K562 (cell line): ENCODE results near the gene PPP6C. TPM values are rescaled to one million over a fixed set of nuclear protein-coding genes. Genes with fewer than 3 reads are reported as not detected.
A peak's percentile ranks its signal among the peaks of the same experiment; 100 is the strongest.

Source experiments
- ATAC-seq: fragments of 200-7000 bp; cut with Tn5 transposase; 3 replicates; pipeline ENCODE4 v1.9.1; 2020; ENCODE audit warnings: moderate library complexity
- BruUV-seq: library from RNA; stranded (reverse); fragments of 400-500 nt; replicated peaks from 2 replicates; lab custom pipeline; 2021; lab: Mats Ljungman, UMichigan
- CTCF ChIA-PET: fragments of 300-600 bp; formaldehyde crosslinking; extraction: SDS; loops from one replicate; lab custom pipeline; 2021; ENCODE audit warnings: low intra/inter-chr PET ratio; lab: Yijun Ruan, JAX
- POLR2A ChIA-PET: fragments of 300-600, 350-650 bp; sonication (Branson Sonifier 250); formaldehyde crosslinking; extraction: SDS; loops from one replicate; lab custom pipeline; 2021; ENCODE audit warnings: antibody characterized with exemption, inconsistent platforms; lab: Yijun Ruan, JAX
- DNase-seq, 4 experiments: peaks; one replicate each; pipeline versions ENCODE4 v3.0.0 to v3.0.0-alpha.2; 2011 to 2018; ENCODE audit warnings: low spot score in 3 of 4, mixed read lengths in 3 of 4; ENCODE audit errors: extremely low read depth in 1 of 4
- FAIRE-seq: peaks from 2 replicates; lab custom pipeline; 2011; peaks lifted over from hg19 to GRCh38; lab: Jason Lieb, UNC
- H2AFZ ChIP-seq: 2 replicates; pipeline ENCODE4 v1.6.0; 2011; ENCODE audit warnings: low read depth, low read length, control low read depth, inconsistent platforms
- H3K27ac ChIP-seq: fragments of 200-600 bp; 3 replicates; pipeline ENCODE4 v1.8.0; 2011; ENCODE audit warnings: low read depth, mild to moderate bottlenecking, control low read depth, inconsistent platforms, low read length, moderate library complexity, mixed read lengths; ENCODE audit errors: extremely low read depth
- H3K27me3 ChIP-seq, 2 experiments: fragments of 300-600 bp in 1 of 2; 2 replicates in 1 of 2; 3 replicates in 1 of 2; pipeline versions ENCODE4 v1.6.0 to v1.8.0; 2011; ENCODE audit warnings: inconsistent platforms in 2 of 2, low read length in 2 of 2, mild to moderate bottlenecking in 1 of 2, mixed read lengths in 1 of 2, moderate library complexity in 1 of 2; ENCODE audit not compliant: control insufficient read depth in 2 of 2, insufficient read depth in 2 of 2
- H3K36me3 ChIP-seq: fragments of 300-600 bp; 3 replicates; pipeline ENCODE4 v1.8.0; 2011; ENCODE audit warnings: mild to moderate bottlenecking, low read length, inconsistent platforms; ENCODE audit not compliant: control insufficient read depth, insufficient read depth
- H3K4me1 ChIP-seq, 2 experiments: fragments of 200-600 bp in 1 of 2; replicated peaks in 1 of 2; 2 replicates in 1 of 2; 3 replicates in 1 of 2; pipeline versions ENCODE4 v1.5.1 to v1.8.0; 2011; ENCODE audit warnings: inconsistent platforms in 2 of 2, low read length in 2 of 2, mild to moderate bottlenecking in 1 of 2, mixed read lengths in 1 of 2, moderate library complexity in 1 of 2; ENCODE audit not compliant: control insufficient read depth in 2 of 2, insufficient read depth in 2 of 2
- H3K4me2 ChIP-seq: 2 replicates; pipeline ENCODE4 v1.6.1; 2011; ENCODE audit warnings: low read length, control low read depth, inconsistent platforms, mixed read lengths; ENCODE audit not compliant: insufficient read depth
- H3K4me3 ChIP-seq: fragments of 200-600 bp; sonication (generic), shearing (Covaris generic); 2 replicates; pipeline ENCODE4 v1.5.1; 2016; ENCODE audit warnings: control low read depth, inconsistent platforms
- H3K79me2 ChIP-seq: fragments of 200-600 bp; 3 replicates; pipeline ENCODE4 v1.8.0; 2011; ENCODE audit warnings: low read length, inconsistent platforms; ENCODE audit not compliant: control insufficient read depth, insufficient read depth
- H3K9ac ChIP-seq, 2 experiments: 2 replicates each; pipeline versions ENCODE4 v1.6.0 to v1.6.1; 2011; ENCODE audit warnings: low read depth in 2 of 2, low read length in 2 of 2, control low read depth in 1 of 2, inconsistent platforms in 1 of 2, mild to moderate bottlenecking in 1 of 2, mixed read lengths in 1 of 2; ENCODE audit not compliant: insufficient read depth in 1 of 2
- H3K9me1 ChIP-seq: one replicate; pipeline ENCODE4 v1.6.0; 2011; ENCODE audit warnings: inconsistent platforms, mild to moderate bottlenecking, low read length, moderate library complexity; ENCODE audit not compliant: control insufficient read depth, insufficient read depth
- H3K9me3 ChIP-seq: replicated peaks from 2 replicates; pipeline ENCODE4 v1.5.1; 2011; ENCODE audit warnings: low read depth, low read length, inconsistent platforms; ENCODE audit not compliant: control insufficient read depth, insufficient read depth
- H4K20me1 ChIP-seq: replicated peaks from 2 replicates; pipeline ENCODE4 v1.6.1; 2011; ENCODE audit warnings: low read length, inconsistent platforms, mixed read lengths; ENCODE audit not compliant: control insufficient read depth, insufficient read depth
- CBFA2T3 ChIP-seq: fragments of 450-650 bp; IDR thresholded peaks from 2 replicates; pipeline ENCODE4 v1.6.1; 2017
- CXXC5 ChIP-seq: fragments of 250-450 bp; sonication (Bioruptor Pico); IDR thresholded peaks from 2 replicates; pipeline ENCODE4 v1.8.0; 2022; ENCODE audit warnings: inconsistent platforms, mild to moderate bottlenecking, moderate library complexity
- E2F1 ChIP-seq: sonication (generic); formaldehyde crosslinking; IDR thresholded peaks from 2 replicates; pipeline ENCODE4 v1.8.1; 2023; ENCODE audit warnings: mild to moderate bottlenecking, missing genetic modification reagents, moderate library complexity
- IFI16 ChIP-seq: fragments of 250-450 bp; sonication (Bioruptor Pico); IDR thresholded peaks from 2 replicates; pipeline ENCODE4 v2.1.2; 2022; ENCODE audit warnings: mild to moderate bottlenecking, inconsistent platforms
- KLF6 ChIP-seq: fragments of 250-450 bp; sonication (Bioruptor Pico); IDR thresholded peaks from 2 replicates; pipeline ENCODE4 v1.4.0; 2020; ENCODE audit warnings: mild to moderate bottlenecking, moderate library complexity, borderline replicate concordance
- PCBP2 ChIP-seq: fragments of 200-400 bp; formaldehyde crosslinking; IDR thresholded peaks from 2 replicates; pipeline ENCODE4 v1.6.1; 2018; ENCODE audit warnings: low read length, low read depth, mild to moderate bottlenecking, moderate library complexity; ENCODE audit not compliant: poor library complexity, severe bottlenecking
- PHTF2 ChIP-seq: fragments of 250-450 bp; sonication (Bioruptor Pico); IDR thresholded peaks from 2 replicates; pipeline ENCODE4 v1.5.0; 2021; ENCODE audit warnings: mild to moderate bottlenecking
- SMARCC2 ChIP-seq: fragments of 450-650 bp; IDR thresholded peaks from 2 replicates; pipeline ENCODE4 v1.6.1; 2017; ENCODE audit warnings: antibody characterized with exemption, moderate library complexity, mild to moderate bottlenecking, low read depth
- ZFP91 ChIP-seq: sonication (generic); formaldehyde crosslinking; IDR thresholded peaks from 2 replicates; pipeline ENCODE4 v1.8.0; 2022; ENCODE audit warnings: mild to moderate bottlenecking, missing genetic modification reagents
- ZNF280A ChIP-seq: fragments of 450-650 bp; IDR thresholded peaks from 2 replicates; pipeline ENCODE4 v1.6.1; 2018; ENCODE audit warnings: mild to moderate bottlenecking, low read depth; ENCODE audit not compliant: partially characterized antibody
- ZNF398 ChIP-seq: fragments of 250-450 bp; sonication (Bioruptor Pico); IDR thresholded peaks from 2 replicates; pipeline ENCODE4 v1.8.0; 2021; ENCODE audit warnings: moderate library complexity, mild to moderate bottlenecking, inconsistent platforms
- ZNF449 ChIP-seq: fragments of 250-450 bp; sonication (Bioruptor Pico); IDR thresholded peaks from 2 replicates; pipeline ENCODE4 v1.8.0; 2022; ENCODE audit warnings: moderate library complexity, mild to moderate bottlenecking, inconsistent platforms
- WGBS: fragments of 100-300 bp; shearing (Covaris generic); methylation state at CpG from one replicate; pipeline ENCODE4 v1.1.6; 2016; ENCODE audit warnings: low coverage, mixed read lengths; ENCODE audit not compliant: insufficient coverage; ENCODE audit errors: missing lambda C conversion rate; 5-methylcytosine and 5-hydroxymethylcytosine counted together
- in situ Hi-C: fragments of 300-500 bp; cut with MboI; formaldehyde crosslinking; loops from 4 replicates; pipeline ENCODE4 v1.15.0; 2018; ENCODE audit warnings: inconsistent platforms, mixed read lengths
- intact Hi-C: fragments of 100-400 bp; cut with micrococcal nuclease; formaldehyde crosslinking; loops from 2 replicates; pipeline ENCODE4 v1.14.2; 2022
- polyA plus RNA-seq, 8 experiments: library from polyadenylated mRNA; depleted of rRNA in 4 of 8; stranded (reverse) in 5 of 8; unstranded in 3 of 8; fragments of >200 nt; fragmentation: Nextera tagmentation in 2 of 8; fragmentation: Illumina TruSeq in 1 of 8; extraction: Ambion mirVana in 2 of 8; extraction: Trizol in 1 of 8; gene quantifications; 2 replicates each; pipeline versions ENCODE4 v1.2.1 to v1.2.3, GENCODE V29; 2011 to 2014; ENCODE audit warnings: inconsistent platforms in 1 of 8, missing spikeins in 1 of 8
- total RNA-seq, 7 experiments: library from RNA; depleted of rRNA in 6 of 7; stranded (reverse); fragments of >200 nt in 6 of 7; fragmentation: Illumina TruSeq in 2 of 7; extraction: Trizol in 2 of 7; gene quantifications; 2 replicates each; pipeline versions ENCODE4 v1.2.1 to v1.2.3, GENCODE V29; 2011 to 2021; ENCODE audit warnings: low replicate concordance in 1 of 7

PPP6C gene
- total and polyA plus RNA-seq, 9 of the 15 experiments (the other 6 are each of a cell fraction or from before 2014, with no cell fraction given): 18.8 to 44.8 (median 38.3) TPM

GRCh38 chr9:125143377-125144090 is 46.1 kb downstream of the PPP6C start, which contains the start of gene SCAI:
Gene SCAI (minus strand): TSS chr9:125143528. CDS start chr9:125143437, 91 bp downstream.
- Histone ChIP-seq H3K79me2 (peaks cover 33% of the 10 kb centered on the region), H3K4me2 (peak within 1 kb of the TSS; percentile 85), H3K36me3 (peaks cover 17% of the 10 kb centered on the region; the same call in 2 of the 3 replicates), H4K20me1 (no peaks in the 10 kb centered on the region), H3K9ac (peak within 1 kb of the TSS; percentile 52 to 93; a peak in 3 of 4 replicates), H3K27me3 (no peaks in the 10 kb centered on the region), H3K27ac (peak within 1 kb of the TSS; percentile 34; the same call in 1 of the 3 replicates), H3K9me3 (no peaks in the 10 kb centered on the region), H3K4me1 (peaks cover 0 to 8% of the 10 kb centered on the region in 2 experiments; a peak in 3 of 5 replicates), H2AFZ (peak within 1 kb of the TSS; percentile 80), H3K4me3 (peak within 1 kb of the TSS; percentile 56), H3K9me1 (no peaks in the 10 kb centered on the region)
- BruUV-seq: no TSS peak
- FAIRE-seq (peak; percentile 97), ATAC-seq (peak; percentile 100), DNase-seq (peak; percentile 98 to 99 (median 98))
- POLR2A ChIA-PET: interaction anchor here (0.6 to 2.1 kb wide), 5 partner anchors 19 to 285 kb away, joined by 3 to 8 read pairs (median 4); partner anchors contain the start of genes ARPC5L and RPL35
- in situ Hi-C loops (loop anchor here (10.0 kb wide), 2 partner anchors 209 to 279 kb away; partner anchors contain the start of genes ARPC5L and RPL35), intact Hi-C loops (loop anchor here (1.0 to 5.0 kb wide), 6 partner anchors 23 to 369 kb away; partner anchors contain the start of genes ARPC5L and WDR38)
- CTCF ChIA-PET: interaction anchor here (0.6 to 1.2 kb wide), 3 partner anchors 23 to 449 kb away, joined by 3 to 4 read pairs (median 3); no protein-coding TSS in a partner anchor
- WGBS: 3% methylated on average over 29 of the region's 46 CpGs
- TF ChIP-seq ZNF398 (no peak), IFI16 (CRISPR knock-in tag) (no peak), PCBP2 (no peak), KLF6 (CRISPR knock-in tag) (no peak), ZNF280A (no peak), ZFP91 (CRISPR knock-in tag) (no peak), ZNF449 (CRISPR knock-in tag) (no peak), CXXC5 (CRISPR knock-in tag) (peak; percentile 93), PHTF2 (CRISPR knock-in tag) (no peak), SMARCC2 (no peak), CBFA2T3 (no peak), E2F1 (CRISPR knock-in tag) (no peak)
